Transverse colon (tissue), 4 donors: ENCODE measurements around the gene TMEM132D.

Source experiments
- POLR2A ChIP-seq: fragments of 450-650 bp; IDR thresholded peaks from one replicate; pipeline ENCODE4 v1.6.1; 2016; ENCODE audit warnings: antibody characterized with exemption, mild to moderate bottlenecking, moderate library complexity
- POLR2AphosphoS5 ChIP-seq, 3 donors: sonication (generic); formaldehyde crosslinking; IDR thresholded peaks; one replicate each; pipeline ENCODE4 v1.6.1; 2016; ENCODE audit warnings: antibody characterized with exemption in 3 of 3
- TF ChIP-seq, protein P1 (sequence below), 5 experiments: fragments of 200-600 bp in 3 of 5; fragments of 450-650 bp in 2 of 5; sonication (generic) in 3 of 5; IDR thresholded peaks; 1 replicate in 2 of 5; 2 replicates in 3 of 5; pipeline ENCODE4 v1.5.1; 2016 to 2017; ENCODE audit warnings: antibody characterized with exemption in 5 of 5, inconsistent platforms in 3 of 5, mild to moderate bottlenecking in 2 of 5, moderate library complexity in 1 of 5

DNA sequence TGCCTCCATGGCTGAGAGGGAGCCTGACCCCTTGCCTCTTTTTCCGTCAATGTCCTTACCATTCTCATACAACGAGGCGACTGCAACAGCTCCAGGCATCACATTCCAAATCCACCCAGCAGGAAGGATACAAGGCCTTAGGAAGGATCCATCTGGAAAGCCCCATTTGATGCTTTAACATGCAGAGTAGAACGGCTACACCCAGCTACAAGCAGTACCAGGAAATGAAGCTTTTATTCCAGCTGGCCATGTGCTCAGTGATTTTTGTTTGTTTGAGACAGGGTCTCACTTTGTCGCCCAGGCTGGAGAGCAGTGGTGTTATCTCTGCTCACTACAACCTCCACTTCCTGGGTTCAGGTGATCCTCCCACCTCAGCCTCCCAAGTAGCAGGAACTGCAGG is 124.8 kb downstream of the TMEM132D start:
- TF ChIP-seq, protein P1, sequence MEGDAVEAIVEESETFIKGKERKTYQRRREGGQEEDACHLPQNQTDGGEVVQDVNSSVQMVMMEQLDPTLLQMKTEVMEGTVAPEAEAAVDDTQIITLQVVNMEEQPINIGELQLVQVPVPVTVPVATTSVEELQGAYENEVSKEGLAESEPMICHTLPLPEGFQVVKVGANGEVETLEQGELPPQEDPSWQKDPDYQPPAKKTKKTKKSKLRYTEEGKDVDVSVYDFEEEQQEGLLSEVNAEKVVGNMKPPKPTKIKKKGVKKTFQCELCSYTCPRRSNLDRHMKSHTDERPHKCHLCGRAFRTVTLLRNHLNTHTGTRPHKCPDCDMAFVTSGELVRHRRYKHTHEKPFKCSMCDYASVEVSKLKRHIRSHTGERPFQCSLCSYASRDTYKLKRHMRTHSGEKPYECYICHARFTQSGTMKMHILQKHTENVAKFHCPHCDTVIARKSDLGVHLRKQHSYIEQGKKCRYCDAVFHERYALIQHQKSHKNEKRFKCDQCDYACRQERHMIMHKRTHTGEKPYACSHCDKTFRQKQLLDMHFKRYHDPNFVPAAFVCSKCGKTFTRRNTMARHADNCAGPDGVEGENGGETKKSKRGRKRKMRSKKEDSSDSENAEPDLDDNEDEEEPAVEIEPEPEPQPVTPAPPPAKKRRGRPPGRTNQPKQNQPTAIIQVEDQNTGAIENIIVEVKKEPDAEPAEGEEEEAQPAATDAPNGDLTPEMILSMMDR (IDR thresholded peaks at IDR 0.05), result no peak
- no peak for TF ChIP-seq POLR2A
- TF ChIP-seq POLR2AphosphoS5 (IDR thresholded peaks at IDR 0.05), result no peak
